Spleen (tissue), 3 donors: ENCODE measurements around the gene MAP2K5.

ENCODE experiments used
- POLR2A ChIP-seq, 3 donors: fragments of 450-650 bp; IDR thresholded peaks; one replicate each; pipeline ENCODE4 v1.5.1; 2017; ENCODE audit warnings: antibody characterized with exemption in 3 of 3, mild to moderate bottlenecking in 1 of 3
- POLR2AphosphoS5 ChIP-seq, 3 donors: sonication (generic); formaldehyde crosslinking; IDR thresholded peaks; one replicate each; pipeline ENCODE4 v1.5.1; 2017; ENCODE audit warnings: antibody characterized with exemption in 3 of 3

GRCh38 chr15:67569668-67570067 lies 27.2 kb downstream of the MAP2K5 start:
- TF ChIP-seq POLR2A (IDR thresholded peaks at IDR 0.05) (no peak), POLR2AphosphoS5 (IDR thresholded peaks at IDR 0.05) (no peak)
